ENCODE data around the gene TOP3A.

GRCh38 chr17:18250259-18250658, 64.5 kb downstream of the TOP3A start:
- TF ChIP-seq CTCF (optimal IDR thresholded peaks at IDR 0.05 in 1 of 3, IDR thresholded peaks at IDR 0.05 in 1 of 3, conservative IDR thresholded peaks at IDR 0.05 in 1 of 3; ENCODE audit: extremely low read depth in 1 of 3, insufficient read depth in 2 of 3, low read length in 3 of 3) (no peak), EZH2 (IDR thresholded peaks at IDR 0.05; ENCODE audit: low read length) (no peak)

Data from keratinocyte (primary cell).